GM21526 (cell line): ENCODE measurements around the gene GPC6.

ENCODE experiments used
- ATAC-seq: cut with Tn5 transposase; IDR thresholded peaks from one replicate; pipeline ENCODE4 v1.9.1; 2021; ENCODE audit warnings: moderate library complexity; ENCODE audit not compliant: unreplicated experiment, low FRiP score

The GPC6 gene

DNA sequence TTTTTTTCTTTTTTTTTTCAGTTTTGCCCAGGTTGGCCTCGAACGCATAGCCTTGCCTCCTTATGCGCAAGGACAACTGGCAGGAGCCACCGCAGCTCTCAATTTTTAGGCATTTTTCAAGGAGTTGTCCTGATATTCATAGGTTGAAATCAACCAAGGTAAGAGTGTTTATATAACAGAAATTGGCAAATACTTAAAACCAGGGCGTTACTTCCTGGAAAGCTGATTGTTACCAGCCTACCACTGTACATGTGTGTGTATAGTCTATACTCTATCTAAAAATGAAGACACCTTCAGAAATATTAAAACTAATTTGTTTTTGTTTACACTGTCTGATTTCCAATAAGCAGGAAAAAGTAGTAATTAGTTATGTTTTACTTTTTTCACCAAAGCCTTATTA lies 39.2 kb downstream of the GPC6 start:
- ATAC-seq = no peak

DNA sequence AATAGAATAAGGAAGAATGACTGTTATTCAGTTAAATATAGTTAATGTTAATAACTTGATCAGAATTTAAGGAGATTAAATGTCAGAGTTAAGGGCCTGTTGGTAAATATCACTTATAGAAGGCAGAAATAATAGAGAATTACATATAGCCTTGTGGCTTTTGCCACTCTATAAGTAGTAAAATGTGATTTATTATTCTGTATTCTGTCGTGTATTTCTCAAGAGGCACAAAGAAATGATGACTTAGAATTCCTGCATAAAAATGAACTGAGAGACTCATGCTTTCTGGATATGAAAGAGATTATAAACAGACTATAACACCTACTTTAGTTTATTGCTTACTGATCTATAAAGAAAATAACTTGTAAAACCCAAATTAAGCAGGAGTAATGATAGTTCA lies 40.1 kb downstream of the GPC6 start:
- no peak for ATAC-seq

DNA sequence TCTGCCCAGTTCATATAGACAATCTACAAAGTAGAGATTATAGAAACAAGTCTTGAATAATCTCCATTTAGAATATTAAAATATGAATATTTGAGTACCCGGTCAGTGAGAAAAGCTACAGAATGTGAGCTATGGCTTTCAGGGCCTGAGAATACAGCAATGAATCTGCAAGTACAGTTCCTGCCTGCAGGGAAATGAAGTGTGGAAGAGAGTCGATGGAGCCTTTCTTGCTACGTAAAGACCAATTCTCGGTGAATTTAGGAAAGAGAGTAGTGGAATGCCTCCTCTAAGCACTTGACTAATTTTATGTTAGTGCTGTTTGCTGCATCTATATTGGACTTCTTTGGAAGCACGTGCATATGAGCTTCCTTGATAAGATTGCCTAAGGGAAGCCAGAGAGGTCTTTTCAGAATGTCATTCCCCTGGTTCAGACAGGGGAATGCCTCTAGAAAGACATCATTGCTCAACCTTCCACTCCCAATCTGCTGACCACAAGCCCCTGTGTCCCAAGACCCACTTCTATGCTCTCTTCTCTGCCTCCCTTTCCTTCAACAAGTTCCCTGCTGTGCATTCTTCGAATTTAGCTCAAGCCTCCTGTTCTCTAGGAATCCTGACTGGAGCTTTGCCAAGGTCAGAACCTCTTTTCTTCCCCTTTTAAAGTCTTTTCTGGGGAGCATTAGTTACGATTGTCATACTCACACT lies 41.9 kb downstream of the GPC6 start:
- no peak for ATAC-seq

DNA sequence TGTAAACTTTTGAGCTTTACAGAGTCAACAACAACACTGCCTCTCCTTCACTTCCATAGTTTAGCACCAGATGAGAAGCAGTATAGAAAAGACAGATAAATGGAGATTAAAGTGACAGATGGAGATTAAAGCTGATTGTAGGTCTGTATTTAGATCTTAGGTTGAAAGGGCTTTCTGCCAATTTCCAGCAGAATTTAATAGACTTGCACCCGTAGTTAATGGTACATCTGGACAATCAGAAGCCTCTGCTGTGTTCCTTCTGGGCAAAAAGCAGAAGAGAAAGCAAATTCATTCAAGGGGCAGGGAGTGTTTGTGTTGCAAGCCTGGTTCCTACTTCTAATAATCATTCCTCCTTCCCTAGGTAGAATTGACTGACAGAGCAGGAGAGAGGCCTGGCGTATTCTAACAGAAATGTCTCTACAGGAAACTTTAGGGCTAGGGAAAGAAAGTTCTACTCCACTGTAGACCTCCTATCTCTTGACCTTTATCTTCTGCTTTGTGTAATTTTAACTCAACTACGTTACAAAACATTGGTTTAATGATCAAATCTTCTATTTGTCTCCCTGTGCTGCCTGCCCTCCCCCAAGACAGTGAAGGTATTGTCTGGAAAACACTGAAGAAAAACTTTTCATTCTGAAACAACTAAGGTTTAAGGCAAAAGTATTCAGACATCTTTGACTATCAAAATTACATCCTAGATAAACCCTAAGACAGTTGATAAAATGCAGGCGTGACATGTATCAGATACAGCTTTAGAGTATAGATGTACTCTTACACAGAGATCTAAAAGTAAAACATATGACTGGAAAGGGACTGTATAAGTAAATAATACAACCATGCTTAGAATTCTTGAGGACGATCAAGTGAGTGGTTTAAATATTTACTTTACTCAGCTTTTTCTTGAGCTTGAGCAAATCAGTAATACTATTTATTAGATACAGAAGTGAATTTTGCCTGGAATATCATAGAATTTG lies 44.4 kb downstream of the GPC6 start:
- ATAC-seq = no peak

DNA sequence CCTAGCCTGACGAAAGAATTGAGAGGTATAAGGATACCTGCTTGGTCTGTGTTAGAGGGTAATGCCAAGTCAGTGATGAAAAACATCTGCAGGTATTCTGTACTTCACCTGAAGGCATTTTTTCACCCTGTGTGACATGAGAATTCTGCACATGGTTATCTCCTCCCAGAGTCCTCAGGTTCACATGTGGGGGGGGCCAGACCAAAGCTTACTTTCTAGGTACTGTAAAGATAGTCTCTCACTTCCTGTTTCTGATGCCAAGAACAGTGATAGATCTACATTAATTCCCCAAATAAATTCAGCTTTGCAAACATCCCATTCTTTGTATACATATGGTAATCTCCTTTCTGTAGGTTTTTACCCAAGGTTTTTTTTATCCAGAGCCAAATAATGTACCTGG lies 53.4 kb downstream of the GPC6 start:
- ATAC-seq = no peak

DNA sequence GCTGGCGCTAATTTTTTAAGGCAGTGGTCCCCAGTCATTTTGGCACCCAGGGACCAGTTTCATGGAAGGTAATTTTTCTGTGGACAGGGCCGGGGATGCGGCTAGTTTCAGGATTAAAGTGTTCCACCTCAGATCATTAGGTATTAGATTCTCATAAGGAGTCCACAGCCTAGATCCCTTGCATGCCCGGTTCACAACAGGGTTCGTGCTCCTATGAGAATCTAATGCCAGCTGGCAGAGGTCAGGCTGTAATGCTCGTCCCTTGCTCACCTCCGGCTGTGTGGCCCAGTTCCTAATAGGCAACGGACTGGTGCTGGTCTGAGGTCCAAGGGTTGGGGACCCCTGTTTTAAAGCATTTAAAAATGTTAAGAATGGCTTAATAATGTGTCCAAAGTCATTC lies 54.1 kb downstream of the GPC6 start:
- ATAC-seq = no peak

DNA sequence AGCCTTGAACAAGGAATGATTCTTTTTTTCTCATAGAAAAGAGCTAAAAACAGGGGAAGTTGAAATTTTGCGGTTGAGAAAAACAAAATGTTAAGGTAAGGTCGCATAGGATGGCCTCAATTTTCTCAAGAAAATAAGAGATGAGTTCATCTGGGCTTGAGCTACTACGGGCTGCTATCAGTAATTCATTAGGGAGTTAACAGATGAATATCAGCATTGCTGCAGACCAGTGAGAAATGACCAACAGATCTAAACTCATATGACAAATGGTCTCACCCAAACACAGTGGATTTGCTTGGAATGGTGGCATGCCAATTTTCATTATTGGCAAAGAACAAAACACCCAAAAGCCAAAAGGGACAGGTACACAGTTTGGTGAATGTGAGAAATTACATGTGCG lies 56.6 kb downstream of the GPC6 start:
- ATAC-seq = no peak

DNA sequence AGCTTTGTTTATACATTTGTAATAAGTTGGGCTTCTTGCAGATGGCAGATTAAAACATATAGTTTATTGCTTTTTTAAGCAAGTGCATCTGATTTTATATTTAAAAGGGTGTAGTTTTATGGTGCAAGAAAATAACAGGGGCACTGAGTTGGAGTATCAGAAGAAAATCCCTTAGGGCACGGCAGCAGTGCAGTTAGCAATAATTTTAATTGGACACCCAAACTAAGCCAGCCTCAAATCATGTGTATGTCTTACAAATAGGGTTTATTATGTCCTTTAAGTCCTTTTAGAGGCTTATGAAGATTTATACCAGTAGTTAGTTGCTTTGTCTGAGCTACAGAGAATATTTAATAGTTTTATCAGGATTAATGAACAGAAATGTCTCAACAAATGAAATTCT lies 57.5 kb downstream of the GPC6 start:
- no peak for ATAC-seq

DNA sequence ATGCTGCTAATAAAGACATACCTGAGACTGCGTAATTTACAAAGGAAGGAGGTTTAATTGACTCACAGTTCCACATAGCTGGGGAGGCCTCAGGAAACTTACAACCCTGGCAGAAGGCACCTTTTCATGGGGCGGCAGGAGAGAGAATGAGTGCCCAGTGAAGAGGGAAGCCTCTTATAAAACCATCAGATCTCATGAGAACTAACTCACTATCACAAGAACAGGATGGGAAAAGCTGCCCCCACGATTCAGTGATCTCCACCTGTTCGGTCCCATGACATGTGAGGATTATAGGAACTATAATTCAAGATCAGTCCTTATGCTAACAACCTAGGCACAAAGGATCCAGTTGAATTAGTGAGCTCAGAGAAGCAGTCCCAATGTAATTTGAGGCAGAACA lies 59.4 kb downstream of the GPC6 start:
- no peak for ATAC-seq

DNA sequence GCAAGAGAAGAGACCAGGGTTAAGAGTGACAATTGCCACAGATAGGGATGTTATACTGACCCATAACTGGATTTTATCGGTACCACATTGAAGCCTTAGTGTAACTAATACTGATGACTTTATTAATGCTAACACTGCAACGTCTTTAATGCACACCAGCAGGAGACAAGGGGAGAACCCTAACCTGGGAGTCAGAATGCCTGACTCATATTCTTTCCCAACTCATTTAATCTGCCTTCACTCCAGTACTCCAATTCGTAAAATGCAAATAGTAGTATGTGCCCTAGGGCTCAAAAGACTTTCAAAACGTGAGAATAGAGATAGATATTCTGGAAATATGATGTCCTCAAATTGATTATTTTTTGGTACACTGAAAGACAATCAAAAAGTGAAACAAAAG lies 62.4 kb downstream of the GPC6 start:
- no peak for ATAC-seq

DNA sequence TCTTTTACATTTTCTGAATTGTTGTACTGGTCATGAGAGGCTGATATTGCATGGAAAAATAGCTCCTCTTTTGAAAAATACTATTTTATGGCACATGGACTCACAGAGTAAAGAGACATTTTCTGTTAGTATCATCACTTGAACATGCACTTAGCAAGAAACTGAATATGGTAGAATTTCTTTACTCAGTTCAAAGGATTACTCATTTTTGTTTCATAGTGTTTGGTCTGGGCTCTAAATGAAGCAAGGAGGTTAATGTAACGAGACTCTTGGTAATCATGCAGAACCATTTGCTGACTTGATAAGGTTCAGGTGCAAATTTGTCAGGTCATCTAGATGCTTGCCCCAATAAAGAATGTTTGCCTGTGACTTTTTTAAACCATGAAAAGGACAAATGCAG lies 63.2 kb downstream of the GPC6 start:
- ATAC-seq = no peak

DNA sequence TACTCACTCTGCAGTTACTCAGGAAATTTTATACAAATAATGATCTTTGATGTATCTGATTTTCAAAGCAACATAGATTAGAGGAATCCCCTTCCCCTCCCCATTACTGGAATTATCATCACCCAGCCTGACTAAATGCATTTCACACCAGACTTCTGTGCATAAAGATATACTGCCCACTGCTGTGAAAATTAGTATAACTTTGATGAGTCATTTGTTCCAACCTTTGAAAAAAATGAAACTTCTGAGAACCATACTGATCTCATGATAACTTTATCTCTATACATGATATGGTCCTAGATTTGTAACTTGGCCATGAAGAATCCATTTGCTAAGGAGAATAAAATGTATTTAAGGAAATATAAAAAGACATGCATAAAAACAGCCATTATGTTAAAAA lies 63.9 kb downstream of the GPC6 start:
- no peak for ATAC-seq

DNA sequence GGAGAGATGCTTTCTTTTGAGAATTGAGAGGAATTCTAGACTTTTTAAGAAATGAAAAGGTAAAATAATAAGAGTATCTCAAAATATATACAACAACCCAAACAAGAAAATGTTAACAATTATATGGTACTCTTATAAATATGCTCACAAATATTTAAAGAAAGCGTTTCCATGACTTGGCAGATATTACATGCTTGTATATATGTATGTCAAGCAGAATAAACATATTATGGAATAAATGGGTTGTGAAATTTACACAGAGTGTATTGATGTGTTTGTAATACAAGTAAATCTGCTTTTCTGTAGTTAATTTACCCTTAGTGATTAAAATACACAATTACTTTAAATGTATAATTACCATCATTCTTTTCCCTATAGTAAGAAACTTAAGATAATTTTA lies 65.8 kb downstream of the GPC6 start:
- ATAC-seq = no peak

DNA sequence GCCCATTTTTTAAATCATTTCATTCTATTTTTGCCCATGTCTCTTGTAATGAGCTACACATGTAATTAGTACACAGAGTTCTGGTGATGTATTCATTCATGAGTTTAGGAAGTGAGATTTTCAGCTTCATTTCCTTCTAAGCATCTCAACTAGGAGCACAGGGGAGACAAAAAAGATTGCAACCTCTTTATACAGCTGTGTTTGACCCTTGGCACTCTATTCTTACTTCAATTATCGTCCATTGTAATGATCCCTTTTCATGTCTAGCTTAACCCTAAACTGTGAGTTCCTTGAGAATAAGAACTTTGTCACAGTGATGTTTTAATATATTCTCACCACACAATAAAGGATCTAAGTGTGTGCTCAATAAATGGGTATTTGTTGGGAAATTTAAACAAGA lies 67.1 kb downstream of the GPC6 start:
- ATAC-seq = no peak

DNA sequence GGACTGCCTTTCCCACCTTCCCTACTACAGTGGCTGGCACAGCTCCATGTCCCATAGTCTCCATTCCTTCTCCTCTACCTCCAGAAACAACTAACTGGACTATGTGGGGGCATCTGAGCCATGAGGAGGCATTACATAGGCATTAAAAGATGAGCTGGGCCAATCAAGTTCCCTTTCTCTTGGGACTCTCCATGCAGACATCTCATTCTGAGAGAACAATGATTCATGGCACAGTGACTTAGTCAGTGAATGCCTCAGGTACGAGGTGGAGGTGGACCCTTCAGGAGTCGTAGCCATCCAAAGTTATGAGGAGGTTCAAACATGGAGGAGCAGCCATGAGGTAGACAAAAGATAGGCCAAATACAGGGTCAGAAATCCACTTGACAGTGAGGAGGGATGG lies 70.0 kb downstream of the GPC6 start:
- ATAC-seq = no peak

DNA sequence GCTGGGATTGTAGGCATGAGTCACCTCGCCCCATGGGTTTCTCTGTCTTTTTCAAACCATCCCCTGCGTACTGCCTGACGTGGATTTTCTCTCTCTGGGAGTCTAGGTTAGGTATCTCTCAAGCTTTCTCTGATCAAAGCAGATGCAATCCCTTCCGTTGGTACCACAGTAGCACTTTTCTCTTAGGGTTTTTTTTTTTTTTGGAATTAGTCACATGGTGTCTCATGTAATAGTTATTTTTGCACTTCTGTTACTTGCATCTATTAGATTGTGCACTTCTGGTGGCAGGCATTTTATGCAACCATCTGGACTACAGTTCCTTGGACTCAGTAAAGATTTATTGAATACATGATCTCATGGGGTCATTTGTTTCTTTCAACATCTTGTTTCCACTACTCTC lies 72.1 kb downstream of the GPC6 start:
- ATAC-seq = no peak

DNA sequence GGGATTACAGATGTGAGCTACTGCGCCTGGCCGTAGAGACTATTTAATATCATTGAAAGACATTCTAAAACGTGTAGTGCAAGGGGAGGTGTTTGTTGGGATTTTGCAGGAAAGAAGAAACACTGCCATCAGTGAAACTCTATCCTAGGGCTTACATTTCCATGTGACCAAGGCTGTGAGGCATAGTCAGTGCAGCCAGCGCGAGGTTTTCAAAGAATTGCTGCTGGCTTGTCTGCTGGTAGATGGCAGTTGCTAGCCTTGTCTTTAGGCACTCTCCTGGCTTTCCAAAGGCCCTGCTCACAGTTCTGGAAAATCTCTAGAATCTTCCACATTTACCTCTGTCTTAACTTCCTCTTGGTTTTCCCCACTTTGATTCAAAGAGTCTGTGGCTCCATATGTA lies 77.5 kb downstream of the GPC6 start:
- ATAC-seq = no peak

DNA sequence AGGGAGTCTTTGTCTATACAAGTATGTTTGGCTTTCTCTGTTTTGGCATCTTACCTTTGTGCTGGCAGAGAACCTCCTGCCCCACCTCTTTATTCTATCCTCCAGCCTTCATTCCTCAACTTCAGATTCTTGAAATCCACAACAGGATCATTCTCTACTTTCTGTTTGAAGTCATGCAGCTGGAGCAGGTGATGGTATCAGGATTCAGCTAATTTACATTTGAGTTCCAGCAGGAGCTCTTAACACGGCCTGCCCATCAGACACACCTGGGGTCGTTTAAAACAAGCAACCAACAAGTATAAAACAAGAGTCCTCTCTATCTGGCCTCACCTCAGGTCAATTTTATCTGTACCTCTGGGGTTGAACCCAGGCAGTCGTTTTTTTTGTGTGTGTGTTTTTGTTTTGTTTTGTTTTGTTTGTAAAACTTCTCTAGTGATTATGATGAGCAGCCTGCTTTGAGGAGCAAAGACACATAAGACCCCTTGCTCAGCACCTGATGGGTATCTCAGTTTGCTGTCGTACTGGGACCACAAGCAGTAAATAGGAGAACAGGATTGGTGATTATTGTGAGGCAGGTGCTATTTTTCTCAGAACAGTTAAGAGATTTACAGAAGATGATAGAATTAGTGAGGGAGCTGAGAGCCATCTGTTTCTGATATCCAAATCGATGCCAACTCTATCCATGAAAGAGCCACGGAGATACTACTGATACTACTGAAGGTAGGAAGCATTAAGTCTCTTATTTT lies 78.4 kb downstream of the GPC6 start:
- no peak for ATAC-seq

DNA sequence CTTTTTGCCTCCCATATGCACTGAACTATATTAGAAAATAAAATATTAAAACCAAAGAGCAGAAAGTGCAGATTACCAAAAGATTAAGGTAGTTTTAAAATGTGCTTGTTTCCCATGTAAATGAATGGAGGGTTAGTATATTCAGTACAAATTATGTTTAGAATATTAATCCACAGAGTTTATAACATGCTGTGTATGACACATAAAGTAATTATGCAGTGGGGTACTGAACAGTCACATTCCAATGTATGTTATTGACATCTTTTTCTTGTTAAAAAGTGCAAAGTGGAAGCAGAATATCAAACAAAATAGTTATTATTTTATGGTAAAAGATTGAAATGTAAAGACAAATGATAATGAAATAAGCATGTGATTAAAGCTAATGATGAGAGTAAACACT lies 79.3 kb downstream of the GPC6 start:
- ATAC-seq = no peak

DNA sequence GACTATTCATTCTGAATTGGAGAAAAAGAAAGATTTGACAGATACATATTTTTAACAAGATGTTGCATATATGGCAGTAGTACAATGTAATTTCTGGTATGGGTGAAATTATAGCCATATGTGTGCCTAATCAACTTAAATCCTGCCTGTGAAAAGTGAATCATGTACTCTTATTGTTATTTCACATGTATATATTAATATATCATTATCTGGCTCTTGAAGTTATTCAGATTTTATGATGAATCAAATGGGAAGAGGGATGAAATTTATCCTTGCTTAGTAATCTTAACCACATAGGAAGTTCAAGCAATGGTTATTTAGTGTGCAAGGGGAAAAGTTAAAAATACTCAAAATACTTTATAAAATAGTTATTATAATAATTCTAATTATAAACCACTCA lies 80.5 kb downstream of the GPC6 start:
- no peak for ATAC-seq

DNA sequence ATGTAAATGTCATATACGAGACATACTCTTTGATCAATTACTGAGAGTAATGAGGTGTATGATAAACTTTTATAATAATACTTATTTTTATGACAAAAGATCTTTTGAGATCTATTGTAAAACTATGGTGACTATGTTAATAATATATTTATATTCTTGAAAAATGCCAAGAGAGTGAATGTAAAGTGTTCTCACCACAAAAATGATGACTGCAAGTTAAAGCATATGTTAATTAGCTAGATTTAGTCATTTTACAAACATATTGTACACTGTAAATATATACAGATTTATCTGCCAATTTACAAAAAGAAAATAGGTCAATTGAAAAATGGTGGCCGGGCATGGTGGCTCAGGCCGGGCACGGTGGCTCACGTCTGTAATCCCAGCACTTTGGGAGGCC lies 81.0 kb downstream of the GPC6 start:
- ATAC-seq = no peak
